SK-N-SH (cell line): ENCODE data around the gene TBCEL. TPM values are rescaled to one million over a fixed set of nuclear protein-coding genes. Genes with fewer than 3 reads are reported as not detected.

ENCODE experiments used
- CTCF ChIA-PET: fragments of 300-600, 350-600 bp; formaldehyde crosslinking; extraction: SDS; loops from one replicate; lab custom pipeline; 2021; lab: Yijun Ruan, JAX
- POLR2A ChIA-PET: fragments of 350-600 bp; sonication (Branson Sonifier 250); formaldehyde crosslinking; extraction: SDS; loops from one replicate; lab custom pipeline; 2020; ENCODE audit warnings: antibody characterized with exemption, inconsistent platforms; lab: Yijun Ruan, JAX
- DNase-seq: peaks from one replicate; pipeline ENCODE4 v3.0.0; 2012
- H2AFZ ChIP-seq: fragments of 200-600 bp; sonication (generic); 2 replicates; pipeline ENCODE4 v1.8.1; 2016; ENCODE audit warnings: antibody characterized with exemption, mild to moderate bottlenecking, low read depth
- H3F3A ChIP-seq: fragments of 200-600 bp; sonication (generic); replicated peaks from 2 replicates; pipeline ENCODE3; 2016; ENCODE audit warnings: antibody characterized with exemption, mild to moderate bottlenecking; ENCODE audit not compliant: insufficient read depth
- H3K27ac ChIP-seq, 2 experiments: fragments of 200-500 bp in 1 of 2; fragments of 200-600 bp in 1 of 2; sonication (Bioruptor generic) in 1 of 2; sonication (generic), shearing (Covaris generic) in 1 of 2; 2 replicates each; pipeline versions ENCODE4 v1.5.1 to v1.6.1; 2014 to 2016; ENCODE audit warnings: low read depth in 2 of 2, inconsistent platforms in 1 of 2, low read length in 1 of 2, mild to moderate bottlenecking in 1 of 2, mixed read lengths in 1 of 2
- H3K27me3 ChIP-seq: fragments of 200-600 bp; sonication (generic), shearing (Covaris generic); 2 replicates; pipeline ENCODE4 v1.6.1; 2016; ENCODE audit warnings: mixed run types; ENCODE audit not compliant: insufficient read depth
- H3K36me3 ChIP-seq, 2 experiments: fragments of 200-500 bp in 1 of 2; fragments of 200-600 bp in 1 of 2; sonication (Bioruptor generic) in 1 of 2; sonication (generic) in 1 of 2; replicated peaks in 1 of 2; 2 replicates each; pipeline versions ENCODE3 to v1.5.1; 2014 to 2016; ENCODE audit warnings: low read length in 1 of 2, mild to moderate bottlenecking in 1 of 2; ENCODE audit not compliant: insufficient read depth in 2 of 2, control insufficient read depth in 1 of 2
- H3K4me1 ChIP-seq, 2 experiments: fragments of 200-500 bp in 1 of 2; fragments of 200-600 bp in 1 of 2; sonication (Bioruptor generic) in 1 of 2; sonication (generic), shearing (Covaris generic) in 1 of 2; 2 replicates each; pipeline versions ENCODE4 v1.5.1 to v1.6.1; 2014 to 2016; ENCODE audit warnings: low read depth in 1 of 2, low read length in 1 of 2, mixed run types in 1 of 2; ENCODE audit not compliant: insufficient read depth in 2 of 2, control insufficient read depth in 1 of 2
- H3K4me2 ChIP-seq: fragments of 200-600 bp; sonication (generic), shearing (Covaris generic); 2 replicates; pipeline ENCODE4 v1.6.1; 2017; ENCODE audit warnings: mixed run types
- H3K4me3 ChIP-seq, 2 experiments: fragments of 200-500 bp in 1 of 2; fragments of 200-600 bp in 1 of 2; sonication (Bioruptor generic) in 1 of 2; sonication (generic), shearing (Covaris generic) in 1 of 2; 2 replicates each; pipeline versions ENCODE4 v1.5.1 to v1.8.1; 2014 to 2016; ENCODE audit warnings: low read depth in 2 of 2, inconsistent platforms in 1 of 2, low read length in 1 of 2, mild to moderate bottlenecking in 1 of 2, mixed read lengths in 1 of 2, moderate library complexity in 1 of 2
- H3K79me2 ChIP-seq: fragments of 200-600 bp; sonication (generic); 2 replicates; pipeline ENCODE4 v1.8.1; 2017; ENCODE audit warnings: mild to moderate bottlenecking; ENCODE audit not compliant: insufficient read depth
- H3K9ac ChIP-seq: fragments of 200-600 bp; sonication (generic); 2 replicates; pipeline ENCODE4 v1.6.1; 2017; ENCODE audit warnings: mixed run types
- H3K9me2 ChIP-seq: fragments of 200-600 bp; sonication (generic); 2 replicates; pipeline ENCODE4 v1.6.1; 2017; ENCODE audit warnings: mixed run types
- H3K9me3 ChIP-seq: fragments of 200-600 bp; sonication (generic); 2 replicates; pipeline ENCODE4 v1.6.1; 2017; ENCODE audit warnings: mixed run types, mild to moderate bottlenecking, moderate library complexity
- H4K20me1 ChIP-seq: fragments of 200-600 bp; sonication (generic); 2 replicates; pipeline ENCODE4 v1.6.1; 2017; ENCODE audit warnings: mild to moderate bottlenecking, mixed run types; ENCODE audit not compliant: insufficient read depth
- CHD2 ChIP-seq: fragments of 150-350 bp; IDR thresholded peaks from 2 replicates; pipeline ENCODE4 v1.6.1; 2018; ENCODE audit warnings: low read length; ENCODE audit not compliant: partially characterized antibody
- ELF1 ChIP-seq: IDR thresholded peaks from 2 replicates; pipeline ENCODE4 v1.4.0; 2012
- EZH2phosphoT487 ChIP-seq: fragments of 200-600 bp; sonication (generic); IDR thresholded peaks from 2 replicates; pipeline ENCODE4 v1.6.1; 2017; ENCODE audit warnings: low read depth, mixed run types, mild to moderate bottlenecking, antibody characterized with exemption, moderate library complexity, borderline replicate concordance
- FOSL2 ChIP-seq: IDR thresholded peaks from 2 replicates; pipeline ENCODE4 v1.4.0; 2012; ENCODE audit warnings: low read depth, mild to moderate bottlenecking, moderate library complexity, borderline replicate concordance
- FOXJ3 ChIP-seq: sonication (generic); formaldehyde crosslinking; IDR thresholded peaks from 2 replicates; pipeline ENCODE4 v1.5.1; 2020; ENCODE audit warnings: mild to moderate bottlenecking, missing genetic modification reagents
- FOXM1 ChIP-seq: IDR thresholded peaks from 2 replicates; pipeline ENCODE4 v1.4.0; 2012; ENCODE audit warnings: low read depth, mild to moderate bottlenecking
- GABPA ChIP-seq: IDR thresholded peaks from 2 replicates; pipeline ENCODE4 v1.4.0; 2012; ENCODE audit warnings: low read depth, mild to moderate bottlenecking
- JUND ChIP-seq: IDR thresholded peaks from 2 replicates; pipeline ENCODE4 v1.4.0; 2012
- NFIC ChIP-seq: IDR thresholded peaks from 2 replicates; pipeline ENCODE4 v1.4.0; 2012; ENCODE audit warnings: borderline replicate concordance
- POLR2AphosphoS5 ChIP-seq: IDR thresholded peaks from 2 replicates; pipeline ENCODE4 v1.6.1; 2012; ENCODE audit warnings: low read depth, low read length
- RAD21 ChIP-seq: IDR thresholded peaks from 2 replicates; pipeline ENCODE4 v1.6.1; 2012; ENCODE audit warnings: mild to moderate bottlenecking, low read length
- RCOR1 ChIP-seq: fragments of 150-350 bp; IDR thresholded peaks from 2 replicates; pipeline ENCODE4 v1.6.1; 2017; ENCODE audit warnings: antibody characterized with exemption, low read length
- RXRA ChIP-seq: IDR thresholded peaks from 2 replicates; pipeline ENCODE4 v1.4.0; 2012; ENCODE audit warnings: low read depth, mild to moderate bottlenecking, borderline replicate concordance
- SIN3A ChIP-seq: IDR thresholded peaks from 2 replicates; pipeline ENCODE4 v1.6.1; 2012; ENCODE audit warnings: low read depth, mild to moderate bottlenecking, low read length, moderate library complexity, borderline replicate concordance
- YY1 ChIP-seq: IDR thresholded peaks from 2 replicates; pipeline ENCODE4 v1.4.0; 2012; ENCODE audit warnings: low read depth, mild to moderate bottlenecking
- WGBS: methylation state at CpG from one replicate; pipeline ENCODE4 v1.1.6; 2017; ENCODE audit warnings: low lambda C conversion rate; 5-methylcytosine and 5-hydroxymethylcytosine counted together
- polyA plus RNA-seq, 3 experiments: library from polyadenylated mRNA; depleted of rRNA; stranded (reverse); fragments of >200 nt; gene quantifications; 2 replicates each; pipeline ENCODE4 v1.2.3, GENCODE V29; 2012
- TF ChIP-seq, protein P1 (sequence below): IDR thresholded peaks from 2 replicates; pipeline ENCODE4 v1.6.1; 2012; ENCODE audit warnings: mild to moderate bottlenecking, low read depth, low read length, moderate library complexity
- TF ChIP-seq, protein P2 (sequence below): IDR thresholded peaks from 2 replicates; pipeline ENCODE4; 2012
- TF ChIP-seq, protein P3 (sequence below): IDR thresholded peaks from 2 replicates; pipeline ENCODE4 v1.4.0; 2012; ENCODE audit warnings: low read depth
- TF ChIP-seq, protein P4 (sequence below): fragments of 150-350 bp; IDR thresholded peaks from 2 replicates; pipeline ENCODE4 v1.6.1; 2017; ENCODE audit warnings: antibody characterized with exemption, low read length, low read depth, borderline replicate concordance

TBCEL gene
- polyA plus RNA-seq, 1 of the 3 experiments (the other 2 are of a cell fraction) = 5.9 TPM

DNA sequence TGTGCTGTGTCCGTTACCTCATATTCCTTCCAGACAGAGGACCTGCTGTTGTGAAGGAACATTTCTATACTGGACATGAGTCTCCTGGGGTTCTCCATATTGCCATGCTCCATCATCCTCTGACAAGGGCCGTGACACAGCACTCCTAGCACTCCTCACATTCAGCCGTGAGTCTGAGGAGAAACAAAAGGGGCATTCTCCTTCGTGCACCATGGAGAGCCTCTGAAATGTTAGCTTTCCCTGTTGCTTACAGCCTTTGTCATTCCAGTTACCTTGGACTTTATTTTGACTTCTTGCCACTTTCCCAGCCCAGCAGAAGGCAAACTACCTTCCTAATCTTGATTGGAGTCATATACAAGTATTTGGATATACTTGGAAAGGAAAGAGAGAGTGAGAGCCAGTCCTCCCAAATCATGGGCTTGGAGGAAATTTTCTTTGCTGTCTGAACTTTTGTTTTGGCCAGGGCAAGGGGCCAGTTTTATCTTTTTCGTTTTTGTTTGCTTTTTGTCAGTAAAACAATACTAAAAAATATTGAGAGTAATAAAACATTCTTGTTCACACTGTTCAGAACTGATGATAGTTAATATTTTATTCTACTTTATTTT is 48.0 kb downstream of the TBCEL start:
- Histone ChIP-seq H3K79me2 (no peaks in the 10 kb centered on the region), H3K4me2 (no peak overlapping the region), H3K9me2 (no peaks in the 10 kb centered on the region; the same call in 1 of the 2 replicates), H3K9ac (no peak overlapping the region), H3F3A (no peaks in the 10 kb centered on the region), H2AFZ (no peak overlapping the region), H3K4me3 (no peak overlapping the region), H3K27me3 (no peaks in the 10 kb centered on the region), H3K36me3 (peaks cover 48 to 51% of the 10 kb centered on the region in 2 experiments), H3K9me3 (0 out of 2 replicates have a peak, but pooled peaks cover 4% of the 10 kb centered on the region), H4K20me1 (no peaks in the 10 kb centered on the region), H3K27ac (peak overlapping the region in 1 of 2 experiments; percentile 55; a peak in 2 of 4 replicates), H3K4me1 (peaks cover 0 to 6% of the 10 kb centered on the region in 2 experiments; a peak in 2 of 4 replicates)
- CTCF ChIA-PET = no interaction called here
- 77% methylated on average over 5 of the region's 5 CpGs for WGBS
- TF ChIP-seq ELF1 (no peak), SIN3A (no peak), RXRA (no peak), FOXJ3 (CRISPR knock-in tag) (no peak), RCOR1 (no peak), CHD2 (no peak), FOXM1 (no peak), EZH2phosphoT487 (no peak), RAD21 (no peak), NFIC (no peak), GABPA (no peak)
- TF ChIP-seq, protein P1, sequence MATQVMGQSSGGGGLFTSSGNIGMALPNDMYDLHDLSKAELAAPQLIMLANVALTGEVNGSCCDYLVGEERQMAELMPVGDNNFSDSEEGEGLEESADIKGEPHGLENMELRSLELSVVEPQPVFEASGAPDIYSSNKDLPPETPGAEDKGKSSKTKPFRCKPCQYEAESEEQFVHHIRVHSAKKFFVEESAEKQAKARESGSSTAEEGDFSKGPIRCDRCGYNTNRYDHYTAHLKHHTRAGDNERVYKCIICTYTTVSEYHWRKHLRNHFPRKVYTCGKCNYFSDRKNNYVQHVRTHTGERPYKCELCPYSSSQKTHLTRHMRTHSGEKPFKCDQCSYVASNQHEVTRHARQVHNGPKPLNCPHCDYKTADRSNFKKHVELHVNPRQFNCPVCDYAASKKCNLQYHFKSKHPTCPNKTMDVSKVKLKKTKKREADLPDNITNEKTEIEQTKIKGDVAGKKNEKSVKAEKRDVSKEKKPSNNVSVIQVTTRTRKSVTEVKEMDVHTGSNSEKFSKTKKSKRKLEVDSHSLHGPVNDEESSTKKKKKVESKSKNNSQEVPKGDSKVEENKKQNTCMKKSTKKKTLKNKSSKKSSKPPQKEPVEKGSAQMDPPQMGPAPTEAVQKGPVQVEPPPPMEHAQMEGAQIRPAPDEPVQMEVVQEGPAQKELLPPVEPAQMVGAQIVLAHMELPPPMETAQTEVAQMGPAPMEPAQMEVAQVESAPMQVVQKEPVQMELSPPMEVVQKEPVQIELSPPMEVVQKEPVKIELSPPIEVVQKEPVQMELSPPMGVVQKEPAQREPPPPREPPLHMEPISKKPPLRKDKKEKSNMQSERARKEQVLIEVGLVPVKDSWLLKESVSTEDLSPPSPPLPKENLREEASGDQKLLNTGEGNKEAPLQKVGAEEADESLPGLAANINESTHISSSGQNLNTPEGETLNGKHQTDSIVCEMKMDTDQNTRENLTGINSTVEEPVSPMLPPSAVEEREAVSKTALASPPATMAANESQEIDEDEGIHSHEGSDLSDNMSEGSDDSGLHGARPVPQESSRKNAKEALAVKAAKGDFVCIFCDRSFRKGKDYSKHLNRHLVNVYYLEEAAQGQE = no peak
- TF ChIP-seq, protein P2, sequence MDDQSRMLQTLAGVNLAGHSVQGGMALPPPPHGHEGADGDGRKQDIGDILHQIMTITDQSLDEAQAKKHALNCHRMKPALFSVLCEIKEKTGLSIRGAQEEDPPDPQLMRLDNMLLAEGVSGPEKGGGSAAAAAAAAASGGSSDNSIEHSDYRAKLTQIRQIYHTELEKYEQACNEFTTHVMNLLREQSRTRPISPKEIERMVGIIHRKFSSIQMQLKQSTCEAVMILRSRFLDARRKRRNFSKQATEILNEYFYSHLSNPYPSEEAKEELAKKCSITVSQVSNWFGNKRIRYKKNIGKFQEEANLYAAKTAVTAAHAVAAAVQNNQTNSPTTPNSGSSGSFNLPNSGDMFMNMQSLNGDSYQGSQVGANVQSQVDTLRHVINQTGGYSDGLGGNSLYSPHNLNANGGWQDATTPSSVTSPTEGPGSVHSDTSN = no peak
- POLR2A ChIA-PET = no interaction called here
- DNase-seq = no peak

DNA sequence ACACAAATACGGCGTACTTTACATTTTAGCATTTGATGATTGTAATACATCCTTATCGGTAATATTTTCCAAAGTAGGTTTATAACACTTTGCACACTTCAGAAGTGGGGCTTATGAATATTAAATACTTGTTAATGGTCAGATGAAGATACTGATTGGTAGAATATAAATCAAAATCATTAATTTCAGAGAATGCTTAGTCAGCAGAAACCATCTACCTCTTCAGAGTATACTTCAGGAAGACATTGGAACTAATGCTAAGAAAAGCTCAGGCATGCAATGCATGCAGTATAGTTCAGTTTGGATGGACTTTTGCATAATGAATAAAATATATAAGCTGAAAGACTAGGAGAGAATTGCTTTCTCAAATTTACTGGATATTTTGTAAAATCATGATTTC is 57.4 kb downstream of the TBCEL start:
- no peak for DNase-seq
- Histone ChIP-seq H3F3A (no peaks in the 10 kb centered on the region), H3K9ac (no peak overlapping the region), H3K4me1 (peaks cover 0 to 2% of the 10 kb centered on the region in 2 experiments; a peak in 2 of 4 replicates), H4K20me1 (no peaks in the 10 kb centered on the region), H3K4me3 (no peak overlapping the region), H3K9me3 (no peaks in the 10 kb centered on the region)
- POLR2A ChIA-PET = no interaction called here
- TF ChIP-seq SIN3A = no peak
- no peak for TF ChIP-seq CHD2
- TF ChIP-seq, protein P2 = no peak
- TF ChIP-seq JUND = no peak
- TF ChIP-seq, protein P3, sequence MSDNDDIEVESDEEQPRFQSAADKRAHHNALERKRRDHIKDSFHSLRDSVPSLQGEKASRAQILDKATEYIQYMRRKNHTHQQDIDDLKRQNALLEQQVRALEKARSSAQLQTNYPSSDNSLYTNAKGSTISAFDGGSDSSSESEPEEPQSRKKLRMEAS = no peak
- TF ChIP-seq FOSL2 = no peak
- no peak for TF ChIP-seq RXRA
- no peak for TF ChIP-seq POLR2AphosphoS5
- no peak for TF ChIP-seq FOXJ3 (CRISPR knock-in tag)
- TF ChIP-seq YY1 = no peak
- TF ChIP-seq, protein P4, sequence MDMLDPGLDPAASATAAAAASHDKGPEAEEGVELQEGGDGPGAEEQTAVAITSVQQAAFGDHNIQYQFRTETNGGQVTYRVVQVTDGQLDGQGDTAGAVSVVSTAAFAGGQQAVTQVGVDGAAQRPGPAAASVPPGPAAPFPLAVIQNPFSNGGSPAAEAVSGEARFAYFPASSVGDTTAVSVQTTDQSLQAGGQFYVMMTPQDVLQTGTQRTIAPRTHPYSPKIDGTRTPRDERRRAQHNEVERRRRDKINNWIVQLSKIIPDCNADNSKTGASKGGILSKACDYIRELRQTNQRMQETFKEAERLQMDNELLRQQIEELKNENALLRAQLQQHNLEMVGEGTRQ = no peak
- no peak for TF ChIP-seq RAD21
- TF ChIP-seq, all 33 proteins: peak for 0
- Histone ChIP-seq H3K27ac (no peak overlapping the region), H3K4me2 (no peak overlapping the region), H2AFZ (no peak overlapping the region), H3K36me3 (peaks cover 24 to 50% of the 10 kb centered on the region in 2 experiments), H3K79me2 (no peaks in the 10 kb centered on the region), H3K9me2 (no peaks in the 10 kb centered on the region; the same call in 1 of the 2 replicates), H3K27me3 (no peaks in the 10 kb centered on the region)
- 98% methylated on average over 3 of the region's 3 CpGs for WGBS
- CTCF ChIA-PET = no interaction called here
